HFFc6 (cell line): Measurements from ENCODE around the gene ACTR3C. TPM values are rescaled to one million over a fixed set of nuclear protein-coding genes. Genes with fewer than 3 reads are reported as not detected.
A peak's percentile ranks its signal among the peaks of the same experiment; 100 is the strongest.

Experiments used
- DNase-seq: peaks from one replicate; pipeline ENCODE4 v3.0.0-alpha.2; 2018
- H3K27ac Mint-ChIP-seq: 2 replicates; pipeline ENCODE4 v1.8.0; 2020; ENCODE audit warnings: mild to moderate bottlenecking, mixed read lengths
- H3K27me3 Mint-ChIP-seq: 2 replicates; pipeline ENCODE4 v1.8.0; 2021; ENCODE audit warnings: mild to moderate bottlenecking, moderate library complexity, mixed read lengths; ENCODE audit not compliant: insufficient read depth
- H3K36me3 Mint-ChIP-seq: 2 replicates; pipeline ENCODE4 v1.8.0; 2021; ENCODE audit warnings: low read depth, mixed read lengths
- H3K4me1 Mint-ChIP-seq: 2 replicates; pipeline ENCODE4 v1.8.0; 2020; ENCODE audit warnings: low read depth, mixed read lengths
- H3K4me3 Mint-ChIP-seq: 2 replicates; pipeline ENCODE4 v1.8.0; 2020; ENCODE audit warnings: mild to moderate bottlenecking, moderate library complexity, mixed read lengths
- H3K9me3 Mint-ChIP-seq: 2 replicates; pipeline ENCODE4 v1.8.0; 2020; ENCODE audit warnings: mild to moderate bottlenecking, mixed read lengths
- total RNA-seq, 6 experiments: library from RNA; stranded (reverse); fragmentation: NEBNext Ultra II Directional; extraction: Animal tissue kit (Norgen Biotek cat#: 25700); gene quantifications; 2 replicates in 1 of 6; 3 replicates in 5 of 6; pipeline ENCODE4 v1.2.3, GENCODE V29; 2021
- TF ChIP-seq, protein P1 (sequence below): fragments of 200-600 bp; sonication (generic); IDR thresholded peaks from 2 replicates; pipeline ENCODE4 v1.5.0; 2021; ENCODE audit warnings: antibody characterized with exemption, mild to moderate bottlenecking

The ACTR3C gene
- total RNA-seq, 6 experiments from 2014 or later = not detected

DNA sequence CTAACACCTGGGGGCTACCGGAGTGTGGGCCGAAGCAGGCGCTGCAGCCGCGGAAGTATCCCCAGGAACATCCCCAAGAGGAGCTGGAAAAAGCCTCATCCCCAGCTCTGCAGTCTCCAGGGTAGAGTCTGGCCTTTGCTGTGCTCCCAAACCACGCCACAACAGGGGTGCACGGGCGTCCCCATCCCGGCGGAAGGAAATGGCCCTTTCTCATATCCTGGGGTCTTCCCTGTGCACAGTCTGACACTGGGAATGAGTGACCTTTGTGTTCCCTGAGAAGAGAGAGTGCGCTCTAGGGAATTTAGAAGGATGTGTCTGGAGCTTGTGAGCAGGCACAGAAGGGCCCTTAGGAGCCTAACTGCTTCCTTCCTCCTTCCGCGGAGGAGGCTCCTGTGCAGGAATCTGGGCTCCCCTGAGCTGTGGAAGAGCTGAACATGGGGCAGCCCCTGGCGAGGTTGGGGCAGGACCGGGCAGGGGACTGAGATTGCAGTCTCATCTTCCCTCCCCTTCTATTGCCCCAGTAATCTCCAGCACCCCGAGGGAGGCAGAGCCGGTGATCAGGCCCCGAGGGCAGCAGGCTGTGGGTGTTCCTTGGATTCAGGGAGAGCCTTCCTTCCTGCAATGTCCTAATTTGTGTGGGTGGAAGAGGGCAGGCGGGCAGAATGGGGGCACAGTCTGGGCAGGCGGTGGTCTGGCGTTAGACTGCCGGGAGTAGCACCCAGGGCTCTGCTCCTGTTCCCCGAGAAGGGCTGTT is 46.6 kb upstream of the ACTR3C start:
- Mint-ChIP-seq H3K4me1 (peaks cover 16% of the 10 kb centered on the region), H3K9me3 (no peaks in the 10 kb centered on the region), H3K27me3 (peaks cover 6% of the 10 kb centered on the region), H3K4me3 (peak overlapping the region; percentile 96), H3K27ac (peak overlapping the region; percentile 98), H3K36me3 (peaks cover 5% of the 10 kb centered on the region)
- DNase-seq = no peak
- TF ChIP-seq, protein P1, sequence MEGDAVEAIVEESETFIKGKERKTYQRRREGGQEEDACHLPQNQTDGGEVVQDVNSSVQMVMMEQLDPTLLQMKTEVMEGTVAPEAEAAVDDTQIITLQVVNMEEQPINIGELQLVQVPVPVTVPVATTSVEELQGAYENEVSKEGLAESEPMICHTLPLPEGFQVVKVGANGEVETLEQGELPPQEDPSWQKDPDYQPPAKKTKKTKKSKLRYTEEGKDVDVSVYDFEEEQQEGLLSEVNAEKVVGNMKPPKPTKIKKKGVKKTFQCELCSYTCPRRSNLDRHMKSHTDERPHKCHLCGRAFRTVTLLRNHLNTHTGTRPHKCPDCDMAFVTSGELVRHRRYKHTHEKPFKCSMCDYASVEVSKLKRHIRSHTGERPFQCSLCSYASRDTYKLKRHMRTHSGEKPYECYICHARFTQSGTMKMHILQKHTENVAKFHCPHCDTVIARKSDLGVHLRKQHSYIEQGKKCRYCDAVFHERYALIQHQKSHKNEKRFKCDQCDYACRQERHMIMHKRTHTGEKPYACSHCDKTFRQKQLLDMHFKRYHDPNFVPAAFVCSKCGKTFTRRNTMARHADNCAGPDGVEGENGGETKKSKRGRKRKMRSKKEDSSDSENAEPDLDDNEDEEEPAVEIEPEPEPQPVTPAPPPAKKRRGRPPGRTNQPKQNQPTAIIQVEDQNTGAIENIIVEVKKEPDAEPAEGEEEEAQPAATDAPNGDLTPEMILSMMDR = no peak

DNA sequence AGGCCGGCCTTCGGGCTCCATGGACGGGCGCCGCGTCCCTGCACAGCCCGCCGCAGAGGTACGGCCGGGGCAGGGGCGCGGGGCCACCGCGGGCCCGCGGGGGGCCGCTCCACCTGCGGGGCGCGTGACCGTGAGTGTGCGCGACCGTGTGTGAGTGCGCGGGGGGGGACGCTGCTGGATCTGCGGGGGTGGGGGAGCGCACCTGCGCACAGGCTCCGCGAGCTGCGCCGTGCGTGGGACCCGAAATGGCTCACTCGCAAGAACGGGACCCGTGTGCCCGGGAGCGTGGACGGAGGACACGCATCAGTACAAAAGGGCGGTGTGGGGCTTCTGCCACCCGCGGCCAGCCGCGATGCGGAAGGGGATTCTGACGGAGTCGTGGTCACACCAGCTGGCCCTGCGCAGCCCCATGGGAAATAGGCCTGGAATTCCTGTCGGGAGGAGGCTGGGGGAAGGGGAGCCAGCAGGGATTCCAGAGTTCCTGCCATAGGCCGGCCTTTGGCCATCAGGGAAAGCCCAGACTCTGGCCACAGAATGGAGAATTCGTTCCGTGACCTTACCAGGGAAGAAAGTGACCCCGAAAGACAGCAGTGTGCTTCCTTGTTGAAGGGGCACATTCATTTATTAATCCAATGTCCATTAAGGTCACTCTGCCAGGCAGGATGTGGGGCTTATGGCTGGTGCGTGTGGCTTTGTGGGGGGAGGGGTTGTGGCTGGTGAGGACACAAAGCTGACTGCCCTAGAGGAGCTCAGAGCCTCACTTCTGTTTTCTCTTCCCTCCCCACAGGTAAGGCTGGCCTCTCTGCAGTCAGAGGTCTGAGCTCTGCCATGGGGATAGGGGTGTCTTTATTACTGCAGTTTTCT is 45.8 kb upstream of the ACTR3C start:
- H3K4me1 Mint-ChIP-seq = peaks cover 16% of the 10 kb centered on the region
- peak overlapping the region; percentile 98 for H3K27ac Mint-ChIP-seq
- DNase-seq = peak; percentile 41
- peaks cover 6% of the 10 kb centered on the region for H3K27me3 Mint-ChIP-seq
- TF ChIP-seq, protein P1 = no peak
- H3K9me3 Mint-ChIP-seq = no peaks in the 10 kb centered on the region
- peaks cover 5% of the 10 kb centered on the region for H3K36me3 Mint-ChIP-seq
- peak overlapping the region; percentile 96 for H3K4me3 Mint-ChIP-seq

DNA sequence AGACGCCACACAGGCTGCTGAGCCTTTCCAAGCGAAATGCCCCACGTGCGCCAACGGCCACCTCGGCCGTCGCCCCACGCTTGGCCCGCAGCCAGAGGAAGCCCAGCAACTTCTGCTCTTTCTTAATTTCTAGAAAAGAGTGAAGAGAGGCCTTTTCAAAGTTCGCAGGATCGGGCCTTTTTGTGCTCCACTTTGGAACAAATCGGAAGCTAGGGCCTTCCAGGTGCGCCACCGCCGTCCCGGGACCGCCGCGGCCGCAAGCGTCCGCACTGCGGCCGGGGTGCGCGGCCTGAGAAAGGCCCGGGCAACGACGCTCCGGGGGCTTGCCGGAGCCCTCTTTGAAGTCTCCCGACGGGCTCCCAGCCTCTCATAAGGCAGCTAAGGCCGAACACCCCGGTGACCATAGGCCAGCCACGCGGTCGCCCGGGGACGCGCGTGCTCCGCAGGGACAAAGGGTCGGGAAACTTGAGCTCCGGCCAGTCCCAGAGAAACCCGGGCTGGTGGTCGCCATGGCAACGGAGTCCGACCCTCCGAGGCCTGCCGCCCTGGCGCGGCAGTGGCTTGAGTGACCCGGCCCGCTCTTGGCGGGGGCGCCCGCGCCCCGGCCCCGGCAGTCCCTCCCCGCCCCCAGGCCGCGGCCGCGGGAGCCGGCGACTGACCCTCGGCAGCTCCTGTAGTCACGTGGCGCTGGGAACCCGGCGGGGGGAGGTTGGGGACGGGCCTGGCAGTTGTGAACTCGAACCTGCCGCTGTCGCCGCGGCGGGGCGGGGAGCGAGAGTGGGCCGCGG is 44.9 kb upstream of the ACTR3C start, which contains the start of gene REPIN1:
REPIN1 (plus strand) TSS at position 727 of the 788 bp plus-strand sequence. CDS start 890 bp downstream, outside the sequence.
- DNase-seq = peak; percentile 58
- H3K9me3 Mint-ChIP-seq = no peaks in the 10 kb centered on the region
- H3K4me1 Mint-ChIP-seq = peaks cover 16% of the 10 kb centered on the region
- TF ChIP-seq, protein P1 = no peak
- peaks cover 6% of the 10 kb centered on the region for H3K27me3 Mint-ChIP-seq
- peaks cover 5% of the 10 kb centered on the region for H3K36me3 Mint-ChIP-seq
- H3K27ac Mint-ChIP-seq = peak within 1 kb of the TSS; percentile 98
- H3K4me3 Mint-ChIP-seq = peak within 1 kb of the TSS; percentile 96

DNA sequence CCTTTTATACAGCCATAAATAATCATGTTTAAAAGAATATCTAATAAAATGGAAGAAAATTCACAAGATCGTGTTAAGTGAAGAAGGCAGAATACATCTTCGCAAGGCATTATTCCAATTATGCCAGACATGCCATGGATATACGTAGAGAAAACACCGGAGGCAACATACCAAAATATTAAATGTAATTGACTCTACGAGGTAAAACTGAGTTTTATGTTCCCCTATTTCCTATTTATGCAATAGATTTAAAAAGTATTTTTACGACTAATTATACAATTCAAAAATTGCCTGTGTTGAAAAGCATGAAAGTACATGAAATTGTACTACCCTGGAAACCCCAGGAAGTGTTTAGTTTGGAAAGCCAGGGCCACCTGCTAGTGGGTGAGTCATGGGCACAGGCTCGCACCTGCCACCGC is 44.3 kb upstream of the ACTR3C start:
- H3K27me3 Mint-ChIP-seq = peaks cover 4% of the 10 kb centered on the region
- peaks cover 5% of the 10 kb centered on the region for H3K36me3 Mint-ChIP-seq
- H3K4me3 Mint-ChIP-seq = peak overlapping the region; percentile 68
- no peak for DNase-seq
- TF ChIP-seq, protein P1 = no peak
- peaks cover 16% of the 10 kb centered on the region for H3K4me1 Mint-ChIP-seq
- H3K27ac Mint-ChIP-seq = peak overlapping the region; percentile 62; the same call in 1 of the 2 replicates
- H3K9me3 Mint-ChIP-seq = no peaks in the 10 kb centered on the region
